K562 (cell line): Measurements from ENCODE around the gene LONRF2. TPM values are rescaled to one million over a fixed set of nuclear protein-coding genes. Genes with fewer than 3 reads are reported as not detected.

Experiments used
- CEBPG ChIP-seq, 3 experiments: fragments of 200-800 bp in 1 of 3; sonication (Bioruptor generic) in 1 of 3; sonication (generic) in 1 of 3; formaldehyde crosslinking in 1 of 3; IDR thresholded peaks in 2 of 3; conservative IDR thresholded peaks in 1 of 3; 2 replicates each; pipeline versions ENCODE4 v1.6.1 to v1.8.0; 2016 to 2022; ENCODE audit warnings: missing compliant biosample characterization in 2 of 3, missing genetic modification characterization in 2 of 3, mild to moderate bottlenecking in 1 of 3, missing genetic modification reagents in 1 of 3
- CXXC5 ChIP-seq: fragments of 250-450 bp; sonication (Bioruptor Pico); IDR thresholded peaks from 2 replicates; pipeline ENCODE4 v1.8.0; 2022; ENCODE audit warnings: inconsistent platforms, mild to moderate bottlenecking, moderate library complexity
- DMBX1 ChIP-seq: fragments of 250-450 bp; sonication (Bioruptor Pico); IDR thresholded peaks from 2 replicates; pipeline ENCODE4 v1.8.0; 2022; ENCODE audit warnings: inconsistent platforms, mild to moderate bottlenecking, moderate library complexity, borderline replicate concordance
- HNRNPH1 ChIP-seq: fragments of 200-400 bp; formaldehyde crosslinking; optimal IDR thresholded peaks from 2 replicates; pipeline ENCODE3; 2017; ENCODE audit warnings: low read depth, mild to moderate bottlenecking, low read length, moderate library complexity
- MLLT1 ChIP-seq, 2 experiments: fragments of 450-650 bp; IDR thresholded peaks; 2 replicates each; pipeline ENCODE4 v1.6.1; 2016
- MYC ChIP-seq, 2 experiments: fragments of 250-450 bp in 1 of 2; sonication (Bioruptor Pico) in 1 of 2; IDR thresholded peaks; 2 replicates each; pipeline versions ENCODE4 v1.5.1 to v1.6.1; 2012 to 2021; ENCODE audit warnings: low read depth in 2 of 2, borderline replicate concordance in 1 of 2, improper control_type of control experiment in 1 of 2, low read length in 1 of 2, mild to moderate bottlenecking in 1 of 2, moderate library complexity in 1 of 2
- NFRKB ChIP-seq: fragments of 450-650 bp; IDR thresholded peaks from 2 replicates; pipeline ENCODE4 v1.6.1; 2016; ENCODE audit warnings: low read depth
- RBM34 ChIP-seq: fragments of 200-400 bp; formaldehyde crosslinking; IDR thresholded peaks from 2 replicates; pipeline ENCODE4 v1.6.1; 2018; ENCODE audit warnings: low read length, borderline replicate concordance; ENCODE audit not compliant: insufficient read depth
- SPI1 ChIP-seq: IDR thresholded peaks from 2 replicates; pipeline ENCODE4 v1.6.1; 2011; ENCODE audit warnings: low read depth, low read length, control low read depth, borderline replicate concordance
- SRSF1 ChIP-seq: fragments of 200-400 bp; formaldehyde crosslinking; IDR thresholded peaks from 2 replicates; pipeline ENCODE4 v1.6.1; 2017; ENCODE audit warnings: mild to moderate bottlenecking, low read depth, low read length, moderate library complexity
- ZNF354B ChIP-seq: fragments of 250-450 bp; sonication (Bioruptor Pico); IDR thresholded peaks from 2 replicates; pipeline ENCODE4 v1.4.0; 2020
- polyA plus RNA-seq, 8 experiments: library from polyadenylated mRNA; depleted of rRNA in 4 of 8; stranded (reverse) in 5 of 8; unstranded in 3 of 8; fragments of >200 nt; fragmentation: Nextera tagmentation in 2 of 8; fragmentation: Illumina TruSeq in 1 of 8; extraction: Ambion mirVana in 2 of 8; extraction: Trizol in 1 of 8; gene quantifications; 2 replicates each; pipeline versions ENCODE4 v1.2.1 to v1.2.3, GENCODE V29; 2011 to 2014; ENCODE audit warnings: inconsistent platforms in 1 of 8, missing spikeins in 1 of 8
- total RNA-seq, 7 experiments: library from RNA; depleted of rRNA in 6 of 7; stranded (reverse); fragments of >200 nt in 6 of 7; fragmentation: Illumina TruSeq in 2 of 7; extraction: Trizol in 2 of 7; gene quantifications; 2 replicates each; pipeline versions ENCODE4 v1.2.1 to v1.2.3, GENCODE V29; 2011 to 2021; ENCODE audit warnings: low replicate concordance in 1 of 7
- TF ChIP-seq, protein P1 (sequence below): fragments of 250-450 bp; sonication (Bioruptor Pico); IDR thresholded peaks from 2 replicates; pipeline ENCODE4 v1.6.1; 2021; ENCODE audit warnings: mild to moderate bottlenecking
- TF ChIP-seq, protein P2 (sequence below): fragments of 450-650 bp; formaldehyde crosslinking; conservative IDR thresholded peaks from 2 replicates; pipeline ENCODE4 v1.4.0; 2022; ENCODE audit warnings: mild to moderate bottlenecking, missing genetic modification characterization

Gene LONRF2
- total and polyA plus RNA-seq, 9 of the 15 experiments (the other 6 are each of a cell fraction or from before 2014, with no cell fraction given) = 0.35 to 5.0 (median 2.7) TPM

GRCh38 chr2:100278986-100279385 is 43.3 kb downstream of the LONRF2 start (continued):
- TF ChIP-seq NFRKB (0 out of 2 replicates have a peak, but pooled peaks have one; percentile 44), MYC (IDR thresholded peaks at IDR 0.05; ENCODE audit: low read depth, low read length) (peak; percentile 56), MYC (CRISPR knock-in tag; IDR thresholded peaks at IDR 0.05; ENCODE audit: borderline replicate concordance, low read depth) (no peak), CXXC5 (CRISPR knock-in tag) (peak; percentile 37), CEBPG (CRISPR knock-in tag; IDR thresholded peaks at IDR 0.05) (no peak), CEBPG (tag; conservative IDR thresholded peaks at IDR 0.05 in 1 of 2, IDR thresholded peaks at IDR 0.05 in 1 of 2) (no peak), MLLT1 (IDR thresholded peaks at IDR 0.05) (no peak), SRSF1 (no peak), ZNF354B (CRISPR knock-in tag) (no peak), HNRNPH1 (no peak), RBM34 (no peak), SPI1 (peak; percentile 43; the same call in 1 of the 2 replicates), DMBX1 (CRISPR knock-in tag) (peak; percentile 63; the same call in 1 of the 2 replicates)
- TF ChIP-seq, protein P1, sequence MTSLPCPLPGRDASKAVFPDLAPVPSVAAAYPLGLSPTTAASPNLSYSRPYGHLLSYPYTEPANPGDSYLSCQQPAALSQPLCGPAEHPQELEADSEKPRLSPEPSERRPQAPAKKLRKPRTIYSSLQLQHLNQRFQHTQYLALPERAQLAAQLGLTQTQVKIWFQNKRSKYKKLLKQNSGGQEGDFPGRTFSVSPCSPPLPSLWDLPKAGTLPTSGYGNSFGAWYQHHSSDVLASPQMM (CRISPR knock-in tag) = no peak
- TF ChIP-seq, protein P2, sequence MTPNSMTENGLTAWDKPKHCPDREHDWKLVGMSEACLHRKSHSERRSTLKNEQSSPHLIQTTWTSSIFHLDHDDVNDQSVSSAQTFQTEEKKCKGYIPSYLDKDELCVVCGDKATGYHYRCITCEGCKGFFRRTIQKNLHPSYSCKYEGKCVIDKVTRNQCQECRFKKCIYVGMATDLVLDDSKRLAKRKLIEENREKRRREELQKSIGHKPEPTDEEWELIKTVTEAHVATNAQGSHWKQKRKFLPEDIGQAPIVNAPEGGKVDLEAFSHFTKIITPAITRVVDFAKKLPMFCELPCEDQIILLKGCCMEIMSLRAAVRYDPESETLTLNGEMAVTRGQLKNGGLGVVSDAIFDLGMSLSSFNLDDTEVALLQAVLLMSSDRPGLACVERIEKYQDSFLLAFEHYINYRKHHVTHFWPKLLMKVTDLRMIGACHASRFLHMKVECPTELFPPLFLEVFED (CRISPR knock-in tag) = no peak
